WTC11 (cell line): ENCODE data around the gene MAP7. TPM values are rescaled to one million over a fixed set of nuclear protein-coding genes. Genes with fewer than 3 reads are reported as not detected.
A peak's percentile ranks its signal among the peaks of the same experiment; 100 is the strongest.

Source experiments
- ATAC-seq: fragments of 200-7000 bp; cut with Tn5 transposase; 2 replicates; pipeline ENCODE4 v1.10.0; 2021; ENCODE audit warnings: mild to moderate bottlenecking, moderate library complexity
- CTCF ChIA-PET: fragments of 300-600 bp; sonication (Branson Sonifier 250); formaldehyde crosslinking; loops from one replicate; lab custom pipeline; 2021; ENCODE audit warnings: antibody characterized with exemption; lab: Charles Lee
- POLR2A ChIA-PET: fragments of 350-600 bp; sonication (Branson Sonifier 250); formaldehyde crosslinking; loops from one replicate; lab custom pipeline; 2021; ENCODE audit warnings: antibody characterized with exemption; lab: Charles Lee
- DNase-seq: peaks from one replicate; pipeline ENCODE4 v3.0.0; 2021; ENCODE audit warnings: low spot score
- H3K27ac Mint-ChIP-seq: 2 replicates; pipeline ENCODE4 v1.8.0; 2021; ENCODE audit warnings: mixed read lengths
- H3K27me3 Mint-ChIP-seq: 2 replicates; pipeline ENCODE4 v1.8.0; 2021; ENCODE audit warnings: low read depth, mild to moderate bottlenecking, moderate library complexity, mixed read lengths
- H3K36me3 Mint-ChIP-seq: 2 replicates; pipeline ENCODE4 v1.8.0; 2021; ENCODE audit warnings: mixed read lengths
- H3K4me1 Mint-ChIP-seq: 2 replicates; pipeline ENCODE4 v1.8.0; 2022; ENCODE audit warnings: mixed read lengths
- H3K4me3 Mint-ChIP-seq: 2 replicates; pipeline ENCODE4 v1.8.0; 2021; ENCODE audit warnings: mild to moderate bottlenecking, moderate library complexity, mixed read lengths
- H3K9me3 Mint-ChIP-seq: 2 replicates; pipeline ENCODE4 v1.8.0; 2021; ENCODE audit warnings: mixed read lengths
- CBFB ChIP-seq: sonication (generic); formaldehyde crosslinking; IDR thresholded peaks from 2 replicates; pipeline ENCODE4 v1.8.1; 2022; ENCODE audit warnings: mild to moderate bottlenecking, low read depth, missing genetic modification reagents
- CREM ChIP-seq: sonication (generic); formaldehyde crosslinking; IDR thresholded peaks from 2 replicates; pipeline ENCODE4 v1.8.1; 2022; ENCODE audit warnings: mild to moderate bottlenecking, missing genetic modification reagents, moderate library complexity
- ETV6 ChIP-seq: sonication (generic); formaldehyde crosslinking; IDR thresholded peaks from 2 replicates; pipeline ENCODE4 v1.8.1; 2022; ENCODE audit warnings: mild to moderate bottlenecking, missing genetic modification reagents
- FOXJ3 ChIP-seq: sonication (generic); formaldehyde crosslinking; IDR thresholded peaks from 2 replicates; pipeline ENCODE4 v1.9.0; 2021; ENCODE audit warnings: missing genetic modification reagents, mild to moderate bottlenecking, borderline replicate concordance
- FOXK1 ChIP-seq: sonication (generic); formaldehyde crosslinking; IDR thresholded peaks from 2 replicates; pipeline ENCODE4 v1.8.0; 2022; ENCODE audit warnings: mild to moderate bottlenecking, moderate library complexity, missing genetic modification reagents
- FOXP1 ChIP-seq: sonication (generic); formaldehyde crosslinking; IDR thresholded peaks from 2 replicates; pipeline ENCODE4 v1.8.0; 2022; ENCODE audit warnings: missing genetic modification reagents, mild to moderate bottlenecking, moderate library complexity, borderline replicate concordance
- GABPB1 ChIP-seq: sonication (generic); formaldehyde crosslinking; IDR thresholded peaks from 2 replicates; pipeline ENCODE4 v1.8.1; 2023; ENCODE audit warnings: mild to moderate bottlenecking, missing genetic modification reagents
- GRHL2 ChIP-seq: fragments of 250-450 bp; sonication (Bioruptor Pico); IDR thresholded peaks from 2 replicates; pipeline ENCODE4 v1.8.0; 2022; ENCODE audit warnings: mild to moderate bottlenecking, moderate library complexity; ENCODE audit not compliant: insufficient replicate concordance, severe bottlenecking
- JAZF1 ChIP-seq: fragments of 250-450 bp; sonication (Bioruptor Pico); IDR thresholded peaks from 2 replicates; pipeline ENCODE4 v1.9.0; 2021; ENCODE audit warnings: moderate library complexity, mild to moderate bottlenecking, inconsistent platforms
- MYBL2 ChIP-seq: sonication (generic); formaldehyde crosslinking; IDR thresholded peaks from 2 replicates; pipeline ENCODE4 v1.8.1; 2023; ENCODE audit warnings: mild to moderate bottlenecking, moderate library complexity, missing genetic modification reagents
- NFYB ChIP-seq: sonication (generic); formaldehyde crosslinking; conservative IDR thresholded peaks from 2 replicates; pipeline ENCODE4 v1.8.0; 2022; ENCODE audit warnings: low read depth, missing genetic modification reagents
- NR1H2 ChIP-seq: sonication (generic); formaldehyde crosslinking; IDR thresholded peaks from 2 replicates; pipeline ENCODE4 v1.9.0; 2021; ENCODE audit warnings: mild to moderate bottlenecking, moderate library complexity, missing genetic modification reagents
- RORB ChIP-seq: fragments of 250-450 bp; sonication (Bioruptor Pico); IDR thresholded peaks from 2 replicates; pipeline ENCODE4 v1.9.0; 2021; ENCODE audit warnings: mild to moderate bottlenecking
- TEAD1 ChIP-seq: sonication (generic); formaldehyde crosslinking; IDR thresholded peaks from 2 replicates; pipeline ENCODE4 v1.8.0; 2022; ENCODE audit warnings: mild to moderate bottlenecking, missing genetic modification reagents
- TEAD4 ChIP-seq: sonication (generic); formaldehyde crosslinking; IDR thresholded peaks from 2 replicates; pipeline ENCODE4 v1.8.0; 2022; ENCODE audit warnings: mild to moderate bottlenecking, missing genetic modification reagents
- ZNF263 ChIP-seq: sonication (generic); formaldehyde crosslinking; IDR thresholded peaks from 2 replicates; pipeline ENCODE4 v1.8.1; 2022; ENCODE audit warnings: low read depth, mild to moderate bottlenecking, moderate library complexity, missing genetic modification reagents
- ZNF423 ChIP-seq: fragments of 250-450 bp; sonication (Bioruptor Pico); IDR thresholded peaks from 2 replicates; pipeline ENCODE4 v2.1.2; 2022; ENCODE audit warnings: mild to moderate bottlenecking, moderate library complexity
- total RNA-seq: library from RNA; stranded (reverse); gene quantifications from 3 replicates; pipeline ENCODE4 v1.2.3, GENCODE V29; 2021
- TF ChIP-seq, protein P1 (sequence below): fragments of 250-450 bp; sonication (Bioruptor Pico); IDR thresholded peaks from 2 replicates; pipeline ENCODE4 v2.1.2; 2022; ENCODE audit warnings: mild to moderate bottlenecking, moderate library complexity
- TF ChIP-seq, protein P2 (sequence below): sonication (generic); formaldehyde crosslinking; IDR thresholded peaks from 2 replicates; pipeline ENCODE4 v1.8.0; 2023; ENCODE audit warnings: missing genetic modification reagents, mild to moderate bottlenecking, borderline replicate concordance

The MAP7 gene
- total RNA-seq, 1 experiment from 2014 or later: 56.6 TPM

DNA sequence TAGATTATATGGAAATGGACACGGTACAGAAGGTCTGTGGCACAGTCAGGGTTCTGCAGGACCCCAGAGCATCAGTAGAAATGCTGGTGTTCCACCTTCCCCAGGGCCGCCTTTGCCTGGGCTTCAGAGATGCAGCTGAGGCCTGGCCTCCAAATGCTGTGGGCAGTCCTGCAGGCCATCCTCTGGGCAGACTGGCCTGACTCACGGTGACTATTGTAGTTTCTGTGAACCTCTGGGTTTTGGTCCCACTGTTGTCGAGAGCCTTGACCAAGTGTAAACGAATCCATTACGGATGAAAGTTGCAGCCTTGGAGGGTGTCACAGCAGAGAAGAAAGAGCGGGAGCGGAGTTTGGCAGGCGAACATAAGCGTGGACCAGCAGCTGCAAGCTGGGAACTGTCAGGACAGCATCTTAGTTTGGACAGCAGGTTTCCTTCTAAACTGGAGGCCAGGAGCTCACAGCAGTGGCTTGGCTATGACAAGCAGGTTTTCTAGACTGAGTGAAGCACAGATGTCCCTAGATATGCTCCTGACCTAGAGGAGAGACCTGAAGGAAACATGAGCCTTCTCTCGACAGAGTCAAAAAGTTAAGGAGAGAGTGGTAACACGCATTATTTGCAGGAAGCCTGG is 214.4 kb downstream of the MAP7 start:
- ChIA-PET CTCF (interaction anchor here (1.0 to 3.9 kb wide), 5 partner anchors 8 to 215 kb away, joined by 4 to 23 read pairs (median 5); partner anchors contain the start of genes BCLAF1 and MAP7), POLR2A (no interaction called here)
- Mint-ChIP-seq H3K27me3 (no peaks in the 10 kb centered on the region), H3K9me3 (no peaks in the 10 kb centered on the region), H3K27ac (peak overlapping the region; percentile 41; the same call in 1 of the 2 replicates), H3K4me3 (no peak overlapping the region), H3K36me3 (no peaks in the 10 kb centered on the region), H3K4me1 (peaks cover 18% of the 10 kb centered on the region; the same call in 1 of the 2 replicates)
- DNase-seq (no peak), ATAC-seq (no peak)
- TF ChIP-seq FOXJ3 (CRISPR knock-in tag): no peak
- TF ChIP-seq NR1H2: no peak
- no peak for TF ChIP-seq JAZF1 (CRISPR knock-in tag)
- TF ChIP-seq TEAD4: no peak
- no peak for TF ChIP-seq TEAD1 (CRISPR knock-in tag)
- TF ChIP-seq CREM (CRISPR knock-in tag): no peak
- TF ChIP-seq FOXK1 (CRISPR knock-in tag): no peak
- TF ChIP-seq MYBL2: no peak
- TF ChIP-seq RORB (CRISPR knock-in tag): no peak
- TF ChIP-seq GABPB1 (CRISPR knock-in tag): no peak
- no peak for TF ChIP-seq NFYB (CRISPR knock-in tag)
- no peak for TF ChIP-seq ETV6 (CRISPR knock-in tag)
- no peak for TF ChIP-seq ZNF263 (CRISPR knock-in tag)

DNA sequence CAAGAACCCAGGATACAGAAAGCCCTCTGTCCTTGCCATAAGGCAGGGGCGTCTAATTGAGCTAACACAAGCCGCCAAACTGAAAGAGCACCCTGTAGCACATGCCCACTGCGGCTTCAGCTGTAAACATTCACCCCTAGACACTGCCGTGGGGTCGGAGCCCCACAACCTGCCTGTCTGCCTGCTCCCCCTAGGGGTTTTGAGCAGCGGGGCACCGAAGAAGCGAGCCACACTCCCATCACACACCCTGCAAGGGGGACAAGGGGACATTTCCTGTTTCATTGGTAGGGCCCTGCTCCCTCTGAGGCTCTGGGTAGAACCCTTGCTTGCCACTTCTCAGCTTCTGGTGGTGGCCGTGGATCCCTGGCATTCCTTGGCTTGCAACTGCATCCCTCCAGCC is 215.4 kb downstream of the MAP7 start:
- Mint-ChIP-seq H3K9me3 (no peaks in the 10 kb centered on the region), H3K36me3 (no peaks in the 10 kb centered on the region), H3K27ac (no peak overlapping the region)
- ATAC-seq: peak; percentile 87
- TF ChIP-seq NFYB (CRISPR knock-in tag): no peak
- TF ChIP-seq CBFB: no peak
- no peak for TF ChIP-seq NR1H2
- TF ChIP-seq, protein P1, sequence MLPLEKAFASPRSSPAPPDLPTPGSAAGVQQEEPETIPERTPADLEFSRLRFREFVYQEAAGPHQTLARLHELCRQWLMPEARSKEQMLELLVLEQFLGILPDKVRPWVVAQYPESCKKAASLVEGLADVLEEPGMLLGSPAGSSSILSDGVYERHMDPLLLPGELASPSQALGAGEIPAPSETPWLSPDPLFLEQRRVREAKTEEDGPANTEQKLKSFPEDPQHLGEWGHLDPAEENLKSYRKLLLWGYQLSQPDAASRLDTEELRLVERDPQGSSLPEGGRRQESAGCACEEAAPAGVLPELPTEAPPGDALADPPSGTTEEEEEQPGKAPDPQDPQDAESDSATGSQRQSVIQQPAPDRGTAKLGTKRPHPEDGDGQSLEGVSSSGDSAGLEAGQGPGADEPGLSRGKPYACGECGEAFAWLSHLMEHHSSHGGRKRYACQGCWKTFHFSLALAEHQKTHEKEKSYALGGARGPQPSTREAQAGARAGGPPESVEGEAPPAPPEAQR (CRISPR knock-in tag): no peak
- no peak for TF ChIP-seq TEAD4
- no peak for TF ChIP-seq ZNF423
- TF ChIP-seq JAZF1 (CRISPR knock-in tag): no peak
- TF ChIP-seq, protein P2, sequence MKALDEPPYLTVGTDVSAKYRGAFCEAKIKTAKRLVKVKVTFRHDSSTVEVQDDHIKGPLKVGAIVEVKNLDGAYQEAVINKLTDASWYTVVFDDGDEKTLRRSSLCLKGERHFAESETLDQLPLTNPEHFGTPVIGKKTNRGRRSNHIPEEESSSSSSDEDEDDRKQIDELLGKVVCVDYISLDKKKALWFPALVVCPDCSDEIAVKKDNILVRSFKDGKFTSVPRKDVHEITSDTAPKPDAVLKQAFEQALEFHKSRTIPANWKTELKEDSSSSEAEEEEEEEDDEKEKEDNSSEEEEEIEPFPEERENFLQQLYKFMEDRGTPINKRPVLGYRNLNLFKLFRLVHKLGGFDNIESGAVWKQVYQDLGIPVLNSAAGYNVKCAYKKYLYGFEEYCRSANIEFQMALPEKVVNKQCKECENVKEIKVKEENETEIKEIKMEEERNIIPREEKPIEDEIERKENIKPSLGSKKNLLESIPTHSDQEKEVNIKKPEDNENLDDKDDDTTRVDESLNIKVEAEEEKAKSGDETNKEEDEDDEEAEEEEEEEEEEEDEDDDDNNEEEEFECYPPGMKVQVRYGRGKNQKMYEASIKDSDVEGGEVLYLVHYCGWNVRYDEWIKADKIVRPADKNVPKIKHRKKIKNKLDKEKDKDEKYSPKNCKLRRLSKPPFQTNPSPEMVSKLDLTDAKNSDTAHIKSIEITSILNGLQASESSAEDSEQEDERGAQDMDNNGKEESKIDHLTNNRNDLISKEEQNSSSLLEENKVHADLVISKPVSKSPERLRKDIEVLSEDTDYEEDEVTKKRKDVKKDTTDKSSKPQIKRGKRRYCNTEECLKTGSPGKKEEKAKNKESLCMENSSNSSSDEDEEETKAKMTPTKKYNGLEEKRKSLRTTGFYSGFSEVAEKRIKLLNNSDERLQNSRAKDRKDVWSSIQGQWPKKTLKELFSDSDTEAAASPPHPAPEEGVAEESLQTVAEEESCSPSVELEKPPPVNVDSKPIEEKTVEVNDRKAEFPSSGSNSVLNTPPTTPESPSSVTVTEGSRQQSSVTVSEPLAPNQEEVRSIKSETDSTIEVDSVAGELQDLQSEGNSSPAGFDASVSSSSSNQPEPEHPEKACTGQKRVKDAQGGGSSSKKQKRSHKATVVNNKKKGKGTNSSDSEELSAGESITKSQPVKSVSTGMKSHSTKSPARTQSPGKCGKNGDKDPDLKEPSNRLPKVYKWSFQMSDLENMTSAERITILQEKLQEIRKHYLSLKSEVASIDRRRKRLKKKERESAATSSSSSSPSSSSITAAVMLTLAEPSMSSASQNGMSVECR (CRISPR knock-in tag): no peak
- no peak for TF ChIP-seq GRHL2
- no peak for TF ChIP-seq FOXP1
- TF ChIP-seq, all 79 proteins: peak for 0
- peaks cover 18% of the 10 kb centered on the region; the same call in 1 of the 2 replicates for H3K4me1 Mint-ChIP-seq
- no peak overlapping the region for H3K4me3 Mint-ChIP-seq
- no peaks in the 10 kb centered on the region for H3K27me3 Mint-ChIP-seq
- peak; percentile 59 for DNase-seq
- ChIA-PET CTCF (interaction anchor here (0.9 to 2.1 kb wide), 2 partner anchors 45 to 212 kb away, joined by 4 to 7 read pairs; partner anchors contain the start of gene BCLAF1), POLR2A (no interaction called here)
